Activated CD4-positive, alpha-beta T cell treated with anti-CD3 and anti-CD28 coated beads, Interleukin-2, Interleukin-4, amounts not matched to agents 100 ng/mL and 50 ng/mL, durations not matched to agents 16 hours and 8 hours (primary cell): ENCODE measurements around the gene CEP70.
"Not testable (repeated sequence)": the region's sequence is repeated elsewhere in the genome, so short reads cannot be mapped to it uniquely, and the experiment has no call there.

Experiments
- DNase-seq: peaks from one replicate; pipeline ENCODE4 v3.0.0-alpha.2; 2020; ENCODE audit warnings: low spot score

The CEP70 gene

GRCh38 chr3:138511945-138512344 lies 82.1 kb downstream of the CEP70 start:
- DNase-seq: no peak

GRCh38 chr3:138509586-138509985 lies 84.5 kb downstream of the CEP70 start:
- DNase-seq: no peak

- DNase-seq: no peak
These were observed 86.5 kb downstream of the CEP70 start for GRCh38 chr3:138507524-138507923.

- DNase-seq: no peak
These were observed 95.1 kb downstream of the CEP70 start for GRCh38 chr3:138498991-138499390.

- DNase-seq: no peak
These were observed 96.2 kb downstream of the CEP70 start for GRCh38 chr3:138497851-138498250.

GRCh38 chr3:138497021-138497420 lies 97.0 kb downstream of the CEP70 start:
- no peak for DNase-seq

- no peak for DNase-seq
These were observed 97.6 kb downstream of the CEP70 start for GRCh38 chr3:138496436-138496835.

- not testable (repeated sequence) for DNase-seq
These were observed 98.4 kb downstream of the CEP70 start for GRCh38 chr3:138495638-138496037.

- DNase-seq: no peak
These were observed 99.5 kb downstream of the CEP70 start for GRCh38 chr3:138494607-138494929.

- no peak for DNase-seq
These were observed 100.1 kb downstream of the CEP70 start for GRCh38 chr3:138493804-138494606.

GRCh38 chr3:138492980-138493675 lies 100.9 kb downstream of the CEP70 start:
- DNase-seq: no peak

- no peak for DNase-seq
These were observed 102.1 kb downstream of the CEP70 start for GRCh38 chr3:138491971-138492370.

- not testable (repeated sequence) for DNase-seq
These were observed 107.5 kb downstream of the CEP70 start for GRCh38 chr3:138486580-138486979.

GRCh38 chr3:138484672-138485071 lies 109.4 kb downstream of the CEP70 start:
- DNase-seq: not testable (repeated sequence)

- DNase-seq: peak; percentile 59
These were observed 114.6 kb downstream of the CEP70 start for GRCh38 chr3:138479438-138479863.

GRCh38 chr3:138477801-138478200 lies 116.3 kb downstream of the CEP70 start:
- DNase-seq: no peak

GRCh38 chr3:138477120-138477519 lies 116.9 kb downstream of the CEP70 start:
- DNase-seq: no peak

- DNase-seq: no peak
These were observed 117.5 kb downstream of the CEP70 start for GRCh38 chr3:138476526-138476925.

GRCh38 chr3:138474163-138474562 lies 119.9 kb downstream of the CEP70 start:
- no peak for DNase-seq

- no peak for DNase-seq
These were observed 120.7 kb downstream of the CEP70 start for GRCh38 chr3:138473391-138473790.

- no peak for DNase-seq
These were observed 121.8 kb downstream of the CEP70 start for GRCh38 chr3:138472141-138472825.

GRCh38 chr3:138471481-138471880 lies 122.6 kb downstream of the CEP70 start:
- DNase-seq: no peak

GRCh38 chr3:138470687-138471086 lies 123.4 kb downstream of the CEP70 start:
- no peak for DNase-seq
